Sigmoid colon (tissue), 4 donors: ENCODE results near the gene LMBR1.

Source experiments
- EP300 ChIP-seq, 4 donors: sonication (generic); formaldehyde crosslinking; IDR thresholded peaks; one replicate each; pipeline ENCODE4 v1.6.1; 2017; ENCODE audit warnings: antibody characterized with exemption in 4 of 4
- POLR2A ChIP-seq, 2 donors: fragments of 450-650 bp; IDR thresholded peaks; one replicate each; pipeline ENCODE4 v1.6.1; 2016; ENCODE audit warnings: antibody characterized with exemption in 2 of 2, mild to moderate bottlenecking in 2 of 2, moderate library complexity in 2 of 2
- TF ChIP-seq, protein P1 (sequence below), 4 experiments: fragments of 450-650 bp in 3 of 4; fragments of 200-600 bp in 1 of 4; IDR thresholded peaks; one replicate each; pipeline ENCODE4 v1.5.1; 2016 to 2019; ENCODE audit warnings: antibody characterized with exemption in 4 of 4, mild to moderate bottlenecking in 3 of 4, moderate library complexity in 2 of 4

DNA sequence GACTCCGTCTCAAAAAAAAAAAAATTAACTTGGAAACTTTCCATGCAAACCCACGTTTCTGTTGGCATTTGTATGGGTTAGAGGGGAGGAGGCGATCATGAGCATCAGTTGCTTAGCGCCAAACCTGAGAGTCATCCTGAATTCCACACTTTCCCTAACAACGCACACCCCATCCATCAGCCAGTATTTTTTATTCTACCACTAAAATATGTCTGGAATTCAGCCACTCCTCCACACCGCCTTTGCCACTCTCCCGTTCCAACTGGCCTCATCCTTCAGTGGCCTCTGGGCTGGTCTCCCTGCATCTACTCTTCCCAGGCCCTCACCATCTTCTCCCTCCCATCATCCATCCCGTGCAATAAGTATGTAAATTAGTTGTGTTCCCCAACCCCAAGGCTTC, 4.7 kb upstream of the LMBR1 start:
- TF ChIP-seq, protein P1, sequence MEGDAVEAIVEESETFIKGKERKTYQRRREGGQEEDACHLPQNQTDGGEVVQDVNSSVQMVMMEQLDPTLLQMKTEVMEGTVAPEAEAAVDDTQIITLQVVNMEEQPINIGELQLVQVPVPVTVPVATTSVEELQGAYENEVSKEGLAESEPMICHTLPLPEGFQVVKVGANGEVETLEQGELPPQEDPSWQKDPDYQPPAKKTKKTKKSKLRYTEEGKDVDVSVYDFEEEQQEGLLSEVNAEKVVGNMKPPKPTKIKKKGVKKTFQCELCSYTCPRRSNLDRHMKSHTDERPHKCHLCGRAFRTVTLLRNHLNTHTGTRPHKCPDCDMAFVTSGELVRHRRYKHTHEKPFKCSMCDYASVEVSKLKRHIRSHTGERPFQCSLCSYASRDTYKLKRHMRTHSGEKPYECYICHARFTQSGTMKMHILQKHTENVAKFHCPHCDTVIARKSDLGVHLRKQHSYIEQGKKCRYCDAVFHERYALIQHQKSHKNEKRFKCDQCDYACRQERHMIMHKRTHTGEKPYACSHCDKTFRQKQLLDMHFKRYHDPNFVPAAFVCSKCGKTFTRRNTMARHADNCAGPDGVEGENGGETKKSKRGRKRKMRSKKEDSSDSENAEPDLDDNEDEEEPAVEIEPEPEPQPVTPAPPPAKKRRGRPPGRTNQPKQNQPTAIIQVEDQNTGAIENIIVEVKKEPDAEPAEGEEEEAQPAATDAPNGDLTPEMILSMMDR (IDR thresholded peaks at IDR 0.05) = no peak
- no peak for TF ChIP-seq EP300 (IDR thresholded peaks at IDR 0.05)
- TF ChIP-seq POLR2A (IDR thresholded peaks at IDR 0.05) = no peak
